Measurements from ENCODE around the gene INPP5F.
"Not testable (repeated sequence)": the region's sequence is repeated elsewhere in the genome, so short reads cannot be mapped to it uniquely, and the experiment has no call there.

The INPP5F gene

GRCh38 chr10:119782981-119783664 is 57.3 kb downstream of the INPP5F start:
- no peak for DNase-seq

- DNase-seq: no peak
Observed at GRCh38 chr10:119783665-119784027, 57.8 kb downstream of the INPP5F start.

DNA sequence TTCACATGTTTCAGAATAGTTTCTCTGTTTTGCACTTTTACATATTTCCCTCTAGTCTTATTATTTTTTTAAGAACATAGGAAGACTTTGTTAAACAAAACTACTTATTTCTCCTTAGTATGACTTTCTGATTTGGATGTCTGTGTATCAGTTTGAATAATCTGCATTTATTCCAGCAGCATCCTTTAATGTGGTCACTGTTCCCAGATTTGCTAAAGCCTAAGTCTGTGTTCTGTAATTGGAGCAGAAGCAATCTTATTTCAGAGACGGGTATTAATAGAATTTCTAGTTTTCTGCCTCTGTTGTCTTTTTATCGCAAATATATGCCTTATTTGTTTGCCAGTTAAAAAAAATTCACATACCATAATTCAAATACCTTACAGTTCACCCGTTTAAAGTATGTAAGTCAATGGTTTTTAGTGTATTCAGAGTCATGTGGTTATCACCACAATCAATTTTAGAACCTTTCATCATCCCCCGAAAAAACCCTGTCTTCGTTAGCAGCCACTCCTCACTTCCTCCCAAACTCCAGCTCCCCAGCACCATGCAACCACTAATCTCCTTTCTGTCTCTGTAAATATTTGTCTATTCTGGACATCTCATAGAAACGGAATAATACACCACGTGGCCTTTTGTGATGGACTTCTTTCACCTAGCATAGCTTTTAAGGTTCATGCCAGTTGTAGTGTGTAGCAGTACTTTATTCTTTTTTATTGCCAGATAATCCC is 58.7 kb downstream of the INPP5F start:
- no peak for DNase-seq

- no peak for DNase-seq
Observed at GRCh38 chr10:119786117-119786769, 60.4 kb downstream of the INPP5F start.

- DNase-seq: not testable (repeated sequence)
Observed at GRCh38 chr10:119795101-119795500, 69.3 kb downstream of the INPP5F start.

DNA sequence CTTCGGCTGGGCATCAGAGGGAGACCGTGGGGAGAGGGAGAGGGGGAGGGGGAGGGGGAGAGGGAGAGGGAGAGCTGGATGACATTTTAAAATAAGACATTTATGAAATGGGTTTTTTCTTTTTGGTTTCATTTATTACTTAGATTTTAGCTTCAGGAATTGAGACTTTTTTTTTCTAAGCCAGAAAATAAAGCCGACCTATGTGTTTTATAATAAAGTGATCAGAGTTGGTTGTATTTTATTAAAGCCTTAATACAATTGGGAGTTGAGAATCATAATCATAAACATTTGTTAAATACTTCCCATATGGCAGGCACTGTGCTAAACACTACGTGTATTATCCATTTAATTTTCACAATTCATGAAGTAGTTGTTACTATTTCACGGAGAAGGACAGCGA is 70.2 kb downstream of the INPP5F start:
- no peak for DNase-seq

- DNase-seq: no peak
Observed at GRCh38 chr10:119801176-119801575, 75.3 kb downstream of the INPP5F start.

- DNase-seq: no peak
Observed at GRCh38 chr10:119801998-119802538, 76.2 kb downstream of the INPP5F start.

DNA sequence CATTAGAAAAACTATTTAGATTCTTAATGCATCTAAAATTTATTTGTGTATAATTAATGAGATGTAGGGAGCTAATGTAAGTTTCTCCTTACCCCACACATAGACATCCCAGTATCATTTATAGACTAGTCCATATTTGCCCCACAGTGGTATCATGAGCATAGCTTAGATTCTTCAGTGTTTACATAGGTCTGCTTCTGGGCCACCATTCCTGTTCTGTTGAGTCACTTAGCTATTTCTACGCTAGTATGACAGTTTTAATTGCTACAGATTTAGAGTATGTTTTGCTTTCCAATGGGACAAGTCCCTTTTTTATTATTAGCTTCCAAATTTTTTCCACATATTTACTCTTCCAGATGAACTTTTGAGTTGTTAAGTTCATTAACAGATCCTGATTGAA is 77.4 kb downstream of the INPP5F start:
- DNase-seq: no peak

GRCh38 chr10:119805702-119806230 is 79.9 kb downstream of the INPP5F start:
- no peak for DNase-seq

GRCh38 chr10:119806334-119807130 is 80.7 kb downstream of the INPP5F start:
- no peak for DNase-seq

DNA sequence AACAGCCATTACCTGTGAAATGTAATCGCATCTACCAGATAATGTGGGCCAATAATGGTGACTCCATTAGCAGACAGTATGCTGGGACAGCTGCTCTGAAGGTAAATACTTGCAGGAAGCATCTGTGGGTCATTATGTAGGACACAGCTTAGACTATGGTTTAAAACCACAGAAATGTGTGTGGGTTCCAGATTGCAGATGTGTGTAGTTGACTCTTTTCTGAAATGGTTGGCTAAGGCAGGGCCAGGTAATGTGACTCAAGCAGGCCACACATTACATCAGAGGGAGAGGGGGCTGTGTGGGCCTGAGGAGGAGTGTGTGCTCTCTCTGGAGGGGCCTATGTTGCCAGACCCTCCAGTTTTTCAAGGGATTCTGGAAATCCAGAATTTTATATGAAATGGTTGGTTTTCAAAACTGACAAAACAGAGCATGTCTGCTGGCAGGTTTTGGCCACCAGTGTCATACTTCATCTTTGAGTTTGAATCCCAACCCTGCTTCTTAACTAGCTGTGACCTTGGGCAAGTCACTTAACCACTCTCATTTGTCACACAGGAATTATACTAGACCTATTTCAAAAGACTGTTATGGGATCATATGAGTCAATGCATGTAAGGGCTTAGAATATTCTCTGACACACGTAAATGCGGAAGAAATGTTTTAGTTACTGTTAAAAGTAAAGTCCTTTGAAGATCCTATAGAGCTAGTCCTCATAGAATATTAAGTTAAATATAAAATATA is 82.3 kb downstream of the INPP5F start:
- DNase-seq: no peak

- DNase-seq: no peak
Observed at GRCh38 chr10:119811122-119811521, 85.3 kb downstream of the INPP5F start.

GRCh38 chr10:119812684-119813083 is 86.8 kb downstream of the INPP5F start:
- DNase-seq: no peak

GRCh38 chr10:119815671-119816070 is 89.8 kb downstream of the INPP5F start:
- no peak for DNase-seq

DNA sequence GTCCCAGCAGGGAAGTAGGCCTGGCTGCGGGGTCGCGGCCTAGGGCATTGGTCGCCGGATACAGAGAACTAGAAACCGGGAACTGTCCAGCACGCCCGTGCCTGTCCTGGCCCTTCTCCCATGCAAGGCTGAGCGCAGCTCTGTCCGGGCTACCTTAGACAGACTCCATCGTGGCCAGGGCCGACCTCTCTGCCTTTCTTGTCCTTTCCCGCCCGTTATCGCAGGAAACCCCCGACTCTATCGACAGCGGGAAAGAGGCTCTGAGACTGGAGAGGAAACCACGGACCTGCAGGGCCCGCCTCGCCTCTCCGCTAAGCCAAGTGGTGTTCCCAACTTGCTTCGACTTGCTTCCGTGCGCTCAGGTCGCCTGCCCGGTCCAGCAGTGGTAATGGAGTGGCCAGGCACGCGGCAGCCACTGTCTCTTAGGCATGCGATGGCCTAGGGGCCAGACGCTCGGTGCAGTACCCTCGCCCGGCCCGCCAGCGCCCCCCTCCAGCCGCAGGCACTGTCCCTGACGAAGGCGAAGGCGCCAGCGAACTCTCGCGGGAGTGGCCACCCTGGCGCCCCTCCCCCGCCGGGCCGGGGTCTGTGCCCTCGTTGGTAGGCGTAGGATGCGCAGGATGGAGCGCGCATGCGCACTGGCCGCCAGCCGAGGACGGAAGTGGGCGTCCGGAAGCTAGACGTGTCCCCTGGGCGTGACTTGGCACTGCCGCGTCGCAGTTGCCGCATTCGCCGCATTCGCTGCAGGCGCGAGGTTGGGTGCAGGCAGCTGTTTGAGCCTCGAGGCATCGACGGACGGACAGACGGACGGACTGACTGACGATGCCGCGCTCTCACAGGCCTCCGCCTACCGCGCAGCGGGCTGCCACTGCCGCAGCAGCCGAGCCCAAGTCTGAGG is 92.4 kb downstream of the INPP5F start:
- no peak for DNase-seq

DNA sequence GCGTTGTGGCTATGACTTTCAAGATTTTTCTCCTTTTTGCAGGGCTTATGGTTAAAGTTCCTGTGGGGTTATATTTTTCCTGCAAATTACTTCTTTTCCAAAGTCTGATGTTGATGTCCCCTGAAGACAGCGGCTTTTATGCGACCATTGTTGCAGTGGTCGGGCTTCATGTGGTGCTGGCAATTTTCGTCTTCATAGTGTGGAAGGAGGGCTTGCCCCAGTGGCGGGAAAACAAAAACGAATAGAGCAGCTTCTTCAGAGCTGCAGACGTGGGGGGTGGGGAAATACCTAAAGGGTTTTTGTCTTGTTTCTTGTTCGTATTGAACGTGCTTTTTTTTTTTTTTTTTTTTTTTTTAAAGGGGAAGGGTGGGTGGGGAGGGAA is 93.0 kb downstream of the INPP5F start:
- DNase-seq: no peak

DNA sequence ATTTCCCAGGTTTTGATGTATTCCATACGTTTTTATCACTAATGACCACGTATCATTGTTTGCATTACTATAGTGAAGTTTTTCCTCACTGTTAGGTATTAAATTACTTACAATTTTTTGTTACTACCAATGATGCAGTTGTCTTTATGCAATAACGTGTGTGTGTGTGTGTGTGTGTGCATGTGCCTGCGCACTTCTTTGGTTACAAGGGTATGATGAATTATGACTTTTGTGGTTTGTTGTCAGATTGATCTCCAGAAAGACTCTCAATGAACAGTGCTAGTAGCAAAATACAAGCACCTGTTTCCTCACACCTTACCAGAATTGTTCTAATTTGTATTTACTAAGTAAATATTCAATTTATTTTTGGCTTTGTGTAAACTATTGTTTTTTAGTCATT is 95.3 kb downstream of the INPP5F start:
- DNase-seq: no peak

DNA sequence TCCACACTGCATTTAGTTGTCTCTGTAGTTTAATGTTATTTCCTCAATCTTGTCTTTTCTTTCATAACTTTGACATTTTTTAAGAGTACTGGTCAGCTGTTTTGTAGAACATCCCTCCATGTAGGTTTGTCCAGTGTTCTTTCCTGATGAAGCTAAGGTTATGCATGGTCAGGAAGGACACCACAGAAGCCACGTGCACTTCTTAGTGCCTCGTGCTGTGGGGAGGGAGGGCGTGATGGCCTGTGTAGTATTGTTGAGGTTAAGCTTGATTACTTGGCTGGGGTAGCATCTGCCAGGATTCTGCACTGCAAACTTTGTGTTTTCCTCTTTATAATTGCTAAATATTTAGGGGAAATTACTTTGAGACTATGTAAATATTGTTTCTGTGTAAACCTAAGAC is 98.4 kb downstream of the INPP5F start:
- no peak for DNase-seq

DNA sequence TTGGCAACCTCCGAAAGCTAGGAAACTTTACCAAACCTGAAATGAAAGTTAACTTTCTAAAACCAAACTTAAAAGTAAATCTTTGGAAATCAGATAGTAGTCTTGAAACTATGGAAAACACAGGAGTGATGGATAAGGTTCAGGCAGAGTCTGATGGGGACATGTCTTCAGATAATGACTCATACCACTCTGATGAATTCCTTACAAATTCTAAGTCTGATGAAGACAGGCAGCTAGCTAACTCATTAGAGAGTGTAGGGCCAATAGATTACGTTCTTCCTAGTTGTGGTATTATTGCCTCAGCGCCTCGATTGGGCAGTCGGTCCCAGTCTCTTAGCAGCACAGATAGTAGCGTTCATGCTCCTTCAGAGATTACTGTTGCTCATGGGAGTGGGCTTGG is 100.9 kb downstream of the INPP5F start:
- no peak for DNase-seq

GRCh38 chr10:119827430-119827829 is 101.6 kb downstream of the INPP5F start:
- no peak for DNase-seq
